CD4-positive, alpha-beta T cell (primary cell): Measurements from ENCODE around the gene CBL. TPM values are rescaled to one million over a fixed set of nuclear protein-coding genes. Genes with fewer than 3 reads are reported as not detected.

Source experiments
- ATAC-seq: fragments of 200-7000 bp; cut with Tn5 transposase; one replicate; pipeline ENCODE4 v1.10.0; 2022; ENCODE audit warnings: mild to moderate bottlenecking; ENCODE audit not compliant: poor library complexity
- CTCF ChIA-PET: fragments of 350-600 bp; sonication (Branson Sonifier 250); formaldehyde crosslinking; loops from one replicate; lab custom pipeline; 2021; ENCODE audit warnings: antibody characterized with exemption, inconsistent platforms; lab: Charles Lee
- POLR2A ChIA-PET: fragments of 350-600 bp; sonication (Branson Sonifier 250); formaldehyde crosslinking; loops from one replicate; lab custom pipeline; 2021; ENCODE audit warnings: antibody characterized with exemption, inconsistent platforms; lab: Charles Lee
- DNase-seq, 14 experiments: peaks; one replicate each; pipeline ENCODE4 v3.0.0-alpha.2; 2013 to 2020; ENCODE audit warnings: mixed read lengths in 2 of 14
- H3K27ac ChIP-seq, 2 donors: one replicate each; pipeline versions ENCODE4 v1.5.1 to v1.7.0; 2013; ENCODE audit warnings: low read length in 2 of 2, low read depth in 1 of 2, mild to moderate bottlenecking in 1 of 2
- H3K27me3 ChIP-seq, 2 experiments: 1 replicate in 1 of 2; 2 replicates in 1 of 2; pipeline versions ENCODE4 v1.6.1 to v1.7.0; 2013; ENCODE audit warnings: low read length in 2 of 2, control low read depth in 1 of 2, mild to moderate bottlenecking in 1 of 2, moderate library complexity in 1 of 2; ENCODE audit not compliant: insufficient read depth in 2 of 2, control insufficient read depth in 1 of 2
- H3K36me3 ChIP-seq: one replicate; pipeline ENCODE4 v1.6.1; 2013; ENCODE audit warnings: low read length, control low read depth; ENCODE audit not compliant: insufficient read depth
- H3K4me1 ChIP-seq: one replicate; pipeline ENCODE4 v1.6.1; 2013; ENCODE audit warnings: low read length, control low read depth; ENCODE audit not compliant: insufficient read depth
- H3K4me3 ChIP-seq: one replicate; pipeline ENCODE4 v1.5.1; 2013; ENCODE audit warnings: mild to moderate bottlenecking, low read length, moderate library complexity
- H3K9me3 ChIP-seq, 2 experiments: 1 replicate in 1 of 2; 2 replicates in 1 of 2; pipeline versions ENCODE4 v1.6.1 to v1.7.0; 2013; ENCODE audit warnings: low read length in 2 of 2, mild to moderate bottlenecking in 2 of 2, control low read depth in 1 of 2, moderate library complexity in 1 of 2; ENCODE audit not compliant: control insufficient read depth in 1 of 2, insufficient read depth in 1 of 2
- H3K27ac Mint-ChIP-seq: one replicate; pipeline ENCODE4 v1.8.0; 2020; ENCODE audit warnings: mixed read lengths
- H3K27me3 Mint-ChIP-seq: one replicate; pipeline ENCODE4 v1.8.0; 2021; ENCODE audit warnings: mixed read lengths
- H3K36me3 Mint-ChIP-seq: one replicate; pipeline ENCODE4 v1.8.0; 2021; ENCODE audit warnings: low read depth, mixed read lengths
- H3K4me1 Mint-ChIP-seq: one replicate; pipeline ENCODE4 v1.8.0; 2021; ENCODE audit warnings: low read depth, mixed read lengths
- H3K4me3 Mint-ChIP-seq: one replicate; pipeline ENCODE4 v1.8.0; 2020; ENCODE audit warnings: mild to moderate bottlenecking, mixed read lengths
- H3K9me3 Mint-ChIP-seq: one replicate; pipeline ENCODE4 v1.8.0; 2020; ENCODE audit warnings: mixed read lengths
- CTCF ChIP-seq: fragments of 200-600 bp; IDR thresholded peaks from one replicate; pipeline ENCODE4 v1.8.0; 2022; ENCODE audit warnings: antibody characterized with exemption, mild to moderate bottlenecking
- intact Hi-C, 2 experiments: fragments of 100-400 bp; cut with DNase I in 1 of 2; cut with micrococcal nuclease in 1 of 2; formaldehyde crosslinking; loops; one replicate each; pipeline versions ENCODE4 v1.15.1 to v1.9.0; 2023 to 2025; cut with DNase I, micrococcal nuclease
- total RNA-seq, 174 experiments: library from RNA in 2 of 174; stranded (reverse) in 2 of 174; gene quantifications; one replicate each; pipeline ENCODE4 v1.2.3 and lab custom pipeline; 2021 to 2026

The CBL gene
- total RNA-seq, 2 experiments from 2014 or later = 19.5 to 20.8 TPM

GRCh38 chr11:119305556-119306372, 99.6 kb downstream of the CBL start:
- no peak for TF ChIP-seq CTCF
- peak overlapping the region; percentile 39 to 53 for H3K27ac ChIP-seq
- intact Hi-C loops = no loop called here
- ChIA-PET POLR2A (interaction anchor here (0.6 to 3.8 kb wide), 8 partner anchors 9 to 376 kb away, joined by 3 to 15 read pairs (median 3); partner anchors contain the start of gene MCAM), CTCF (interaction anchor here (0.9 to 1.4 kb wide), 3 partner anchors 8 to 100 kb away, joined by 3 to 4 read pairs (median 3); partner anchors contain the start of gene CBL)
- H3K9me3 Mint-ChIP-seq = no peaks in the 10 kb centered on the region
- peak overlapping the region; percentile 96 for H3K27ac Mint-ChIP-seq
- H3K36me3 Mint-ChIP-seq = peaks cover 59% of the 10 kb centered on the region
- peak in 1 of 14 experiments; percentile 37 for DNase-seq
- H3K27me3 Mint-ChIP-seq = no peaks in the 10 kb centered on the region
- no peak overlapping the region for H3K4me3 ChIP-seq
- peaks cover 39% of the 10 kb centered on the region for H3K36me3 ChIP-seq
- H3K27me3 ChIP-seq = no peaks in the 10 kb centered on the region
- peaks cover 35% of the 10 kb centered on the region for H3K4me1 Mint-ChIP-seq
- H3K4me3 Mint-ChIP-seq = peak overlapping the region; percentile 54
- peak; percentile 13 for ATAC-seq
- H3K4me1 ChIP-seq = peaks cover 26% of the 10 kb centered on the region
- no peaks in the 10 kb centered on the region for H3K9me3 ChIP-seq

DNA sequence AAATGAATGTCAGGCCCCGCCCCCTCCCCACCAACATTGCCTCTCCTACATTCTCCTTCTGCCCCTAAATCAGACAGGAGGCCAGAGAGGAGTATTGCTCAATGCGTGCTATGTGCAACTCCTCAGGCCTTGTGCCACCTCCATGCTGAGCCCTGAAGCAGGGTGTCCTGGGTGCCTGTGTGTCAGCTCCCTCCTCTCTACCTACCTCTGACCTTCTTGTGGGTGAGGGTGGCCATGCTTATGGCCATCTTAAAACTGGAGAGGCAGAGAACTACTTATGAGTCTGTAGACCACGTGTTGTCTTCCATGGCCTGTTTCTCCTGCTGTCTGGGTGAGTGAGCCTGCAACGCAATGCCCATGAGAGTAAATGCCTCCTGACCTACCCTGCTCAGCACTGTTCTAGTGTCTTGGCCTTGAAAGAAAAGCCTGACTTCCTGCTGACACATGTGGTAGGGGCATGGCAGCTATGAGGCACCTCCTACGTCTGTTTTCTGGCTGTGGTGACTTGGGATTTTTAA, 100.3 kb downstream of the CBL start:
- POLR2A ChIA-PET = interaction anchor here (0.6 to 3.8 kb wide), 7 partner anchors 8 to 376 kb away, joined by 3 to 15 read pairs (median 4); partner anchors contain the start of gene MCAM

More for the DNA sequence above, 100.3 kb downstream of the CBL start:
- peaks cover 52% of the 10 kb centered on the region for H3K36me3 Mint-ChIP-seq
- DNase-seq (peak in 11 of 14 experiments; percentile 20 to 77 (median 40)), ATAC-seq (peak; percentile 95)
- H3K4me1 ChIP-seq = peaks cover 26% of the 10 kb centered on the region
- H3K27ac ChIP-seq = peak overlapping the region; percentile 39 to 53
- peaks cover 33% of the 10 kb centered on the region for H3K36me3 ChIP-seq
- intact Hi-C loops = no loop called here
- H3K4me1 Mint-ChIP-seq = peaks cover 35% of the 10 kb centered on the region
- H3K27me3 Mint-ChIP-seq = no peaks in the 10 kb centered on the region
- peak overlapping the region; percentile 62 for H3K4me3 Mint-ChIP-seq
- H3K9me3 Mint-ChIP-seq = no peaks in the 10 kb centered on the region
- CTCF ChIA-PET = interaction anchor here (0.8 to 1.6 kb wide), 4 partner anchors 9 to 138 kb away, joined by 3 to 4 read pairs (median 3); partner anchors contain the start of genes CBL and NLRX1
- H3K9me3 ChIP-seq = no peaks in the 10 kb centered on the region
- H3K4me3 ChIP-seq = no peak overlapping the region
- no peaks in the 10 kb centered on the region for H3K27me3 ChIP-seq
- peak overlapping the region; percentile 96 for H3K27ac Mint-ChIP-seq
- TF ChIP-seq CTCF = no peak
